ENCODE data around the gene C10orf88. TPM values are rescaled to one million over a fixed set of nuclear protein-coding genes. Genes with fewer than 3 reads are reported as not detected.

Gene C10orf88
- total and polyA plus RNA-seq, 2 of the 13 experiments (the other 11 are each of a cell fraction or from before 2014, with no cell fraction given), result 4.6 to 11.8 TPM

GRCh38 chr10:122911889-122912484 is 42.0 kb downstream of the C10orf88 start (continued):
- no peak for TF ChIP-seq KAT2B (IDR thresholded peaks at IDR 0.05; ENCODE audit: borderline replicate concordance, low read depth, low read length)
- TF ChIP-seq SCMH1 (CRISPR knock-in tag; IDR thresholded peaks at IDR 0.05; ENCODE audit: borderline replicate concordance), result peak; percentile 94
- TF ChIP-seq ZBTB40 (IDR thresholded peaks at IDR 0.05), result no peak
- peak; percentile 98 for TF ChIP-seq ZBTB40 (CRISPR knock-in tag; IDR thresholded peaks at IDR 0.05)
- peak; percentile 100 for TF ChIP-seq HES4 (CRISPR knock-in tag; IDR thresholded peaks at IDR 0.05; ENCODE audit: borderline replicate concordance)
- no peak for TF ChIP-seq U2AF1 (optimal IDR thresholded peaks at IDR 0.05; ENCODE audit: low read depth, low read length)
- no peak for TF ChIP-seq TBX3 (IDR thresholded peaks at IDR 0.05; ENCODE audit: borderline replicate concordance)
- TF ChIP-seq ZNF7 (CRISPR knock-in tag; IDR thresholded peaks at IDR 0.05), result peak; percentile 98
- TF ChIP-seq E2F2 (CRISPR knock-in tag; IDR thresholded peaks at IDR 0.05; ENCODE audit: borderline replicate concordance), result peak; percentile 100; the same call in 1 of the 2 replicates
- TF ChIP-seq BRCA1 (CRISPR knock-in tag; IDR thresholded peaks at IDR 0.05), result peak; percentile 100
- TF ChIP-seq FOXC1 (CRISPR knock-in tag; IDR thresholded peaks at IDR 0.05; ENCODE audit: borderline replicate concordance), result peak; percentile 100
- TF ChIP-seq PATZ1 (CRISPR knock-in tag; IDR thresholded peaks at IDR 0.05), result peak; percentile 97
- peak; percentile 100 for TF ChIP-seq MED13 (CRISPR knock-in tag; IDR thresholded peaks at IDR 0.05)
- peak; percentile 83 for TF ChIP-seq ZMYM3 (CRISPR knock-in tag; IDR thresholded peaks at IDR 0.05)
- TF ChIP-seq TBP (CRISPR knock-in tag; IDR thresholded peaks at IDR 0.05), result no peak
- no peak for TF ChIP-seq FOXA1 (IDR thresholded peaks at IDR 0.05)
- TF ChIP-seq FOXA1 (CRISPR knock-in tag; IDR thresholded peaks at IDR 0.05), result peak; percentile 79
- peak; percentile 100 for TF ChIP-seq PAWR (CRISPR knock-in tag; IDR thresholded peaks at IDR 0.05; ENCODE audit: borderline replicate concordance)
- TF ChIP-seq MED1 (CRISPR knock-in tag; IDR thresholded peaks at IDR 0.05), result peak; percentile 97
- peak; percentile 100 for TF ChIP-seq ZNF44 (CRISPR knock-in tag; IDR thresholded peaks at IDR 0.05)

All from HepG2 (cell line).